Measurements from ENCODE around the gene HIF1A.
"Not testable (repeated sequence)": the region's sequence is repeated elsewhere in the genome, so short reads cannot be mapped to it uniquely, and the experiment has no call there.

Gene HIF1A

GRCh38 chr14:61706096-61706690, 10.9 kb downstream of the HIF1A start:
- Histone ChIP-seq H3K27ac (ENCODE audit: low read depth in 2 of 2, low read length in 2 of 2) (no peak overlapping the region), H3K4me1 (ENCODE audit: control insufficient read depth in 2 of 2, insufficient read depth in 2 of 2, low read length in 2 of 2) (peaks cover 0 to under 1% of the 10 kb centered on the region in 2 donors), H3K4me3 (ENCODE audit: low read length in 2 of 2) (no peak overlapping the region), H3K27me3 (ENCODE audit: control insufficient read depth in 2 of 2, insufficient read depth in 2 of 2, low read length in 2 of 2) (no peaks in the 10 kb centered on the region), H3K9ac (ENCODE audit: low read depth in 1 of 2, low read length in 2 of 2) (no peak overlapping the region), H3K36me3 (ENCODE audit: control insufficient read depth in 2 of 2, insufficient read depth in 2 of 2, low read length in 2 of 2) (no peaks in the 10 kb centered on the region), H3K9me3 (ENCODE audit: control insufficient read depth in 2 of 2, low read length in 2 of 2) (no peaks in the 10 kb centered on the region)

GRCh38 chr14:61707774-61708173, 12.5 kb downstream of the HIF1A start:
- H3K36me3 ChIP-seq (ENCODE audit: control insufficient read depth in 2 of 2, insufficient read depth in 2 of 2, low read length in 2 of 2); H3K9me3 ChIP-seq (ENCODE audit: control insufficient read depth in 2 of 2, low read length in 2 of 2); H3K9ac ChIP-seq (ENCODE audit: low read depth in 1 of 2, low read length in 2 of 2); H3K4me1 ChIP-seq (ENCODE audit: control insufficient read depth in 2 of 2, insufficient read depth in 2 of 2, low read length in 2 of 2); H3K4me3 ChIP-seq (ENCODE audit: low read length in 2 of 2); H3K27ac ChIP-seq (ENCODE audit: low read depth in 2 of 2, low read length in 2 of 2); H3K27me3 ChIP-seq (ENCODE audit: control insufficient read depth in 2 of 2, insufficient read depth in 2 of 2, low read length in 2 of 2): not testable (repeated sequence)

GRCh38 chr14:61708693-61709092, 13.4 kb downstream of the HIF1A start:
- H3K4me3 ChIP-seq (ENCODE audit: low read length in 2 of 2); H3K27me3 ChIP-seq (ENCODE audit: control insufficient read depth in 2 of 2, insufficient read depth in 2 of 2, low read length in 2 of 2); H3K36me3 ChIP-seq (ENCODE audit: control insufficient read depth in 2 of 2, insufficient read depth in 2 of 2, low read length in 2 of 2); H3K27ac ChIP-seq (ENCODE audit: low read depth in 2 of 2, low read length in 2 of 2); H3K9ac ChIP-seq (ENCODE audit: low read depth in 1 of 2, low read length in 2 of 2); H3K9me3 ChIP-seq (ENCODE audit: control insufficient read depth in 2 of 2, low read length in 2 of 2); H3K4me1 ChIP-seq (ENCODE audit: control insufficient read depth in 2 of 2, insufficient read depth in 2 of 2, low read length in 2 of 2): not testable (repeated sequence)

GRCh38 chr14:61710853-61711817, 15.8 kb downstream of the HIF1A start:
- no peak overlapping the region for H3K27ac ChIP-seq (ENCODE audit: low read depth in 2 of 2, low read length in 2 of 2)
- H3K27me3 ChIP-seq (ENCODE audit: control insufficient read depth in 2 of 2, insufficient read depth in 2 of 2, low read length in 2 of 2), result no peaks in the 10 kb centered on the region
- H3K9me3 ChIP-seq (ENCODE audit: control insufficient read depth in 2 of 2, low read length in 2 of 2), result no peaks in the 10 kb centered on the region
- no peak overlapping the region for H3K9ac ChIP-seq (ENCODE audit: low read depth in 1 of 2, low read length in 2 of 2)
- H3K4me3 ChIP-seq (ENCODE audit: low read length in 2 of 2), result peak overlapping the region in 1 of 2 donors; percentile 2
- peaks cover 6 to 8% of the 10 kb centered on the region in 2 donors for H3K4me1 ChIP-seq (ENCODE audit: control insufficient read depth in 2 of 2, insufficient read depth in 2 of 2, low read length in 2 of 2)
- no peaks in the 10 kb centered on the region for H3K36me3 ChIP-seq (ENCODE audit: control insufficient read depth in 2 of 2, insufficient read depth in 2 of 2, low read length in 2 of 2)

- no peak overlapping the region for H3K9ac ChIP-seq (ENCODE audit: low read depth in 1 of 2, low read length in 2 of 2)
- no peaks in the 10 kb centered on the region for H3K27me3 ChIP-seq (ENCODE audit: control insufficient read depth in 2 of 2, insufficient read depth in 2 of 2, low read length in 2 of 2)
- H3K4me3 ChIP-seq (ENCODE audit: low read length in 2 of 2), result no peak overlapping the region
- H3K9me3 ChIP-seq (ENCODE audit: control insufficient read depth in 2 of 2, low read length in 2 of 2), result no peaks in the 10 kb centered on the region
- no peaks in the 10 kb centered on the region for H3K36me3 ChIP-seq (ENCODE audit: control insufficient read depth in 2 of 2, insufficient read depth in 2 of 2, low read length in 2 of 2)
- no peak overlapping the region for H3K27ac ChIP-seq (ENCODE audit: low read depth in 2 of 2, low read length in 2 of 2)
- peaks cover 6 to 8% of the 10 kb centered on the region in 2 donors for H3K4me1 ChIP-seq (ENCODE audit: control insufficient read depth in 2 of 2, insufficient read depth in 2 of 2, low read length in 2 of 2)
Observed at GRCh38 chr14:61712137-61712536, 16.8 kb downstream of the HIF1A start.

GRCh38 chr14:61713724-61714437, 18.6 kb downstream of the HIF1A start:
- no peaks in the 10 kb centered on the region for H3K9me3 ChIP-seq (ENCODE audit: control insufficient read depth in 2 of 2, low read length in 2 of 2)
- H3K9ac ChIP-seq (ENCODE audit: low read depth in 1 of 2, low read length in 2 of 2), result no peak overlapping the region
- no peaks in the 10 kb centered on the region for H3K27me3 ChIP-seq (ENCODE audit: control insufficient read depth in 2 of 2, insufficient read depth in 2 of 2, low read length in 2 of 2)
- no peak overlapping the region for H3K4me3 ChIP-seq (ENCODE audit: low read length in 2 of 2)
- peaks cover 6 to 8% of the 10 kb centered on the region in 2 donors for H3K4me1 ChIP-seq (ENCODE audit: control insufficient read depth in 2 of 2, insufficient read depth in 2 of 2, low read length in 2 of 2)
- no peaks in the 10 kb centered on the region for H3K36me3 ChIP-seq (ENCODE audit: control insufficient read depth in 2 of 2, insufficient read depth in 2 of 2, low read length in 2 of 2)
- no peak overlapping the region for H3K27ac ChIP-seq (ENCODE audit: low read depth in 2 of 2, low read length in 2 of 2)

- Histone ChIP-seq H3K4me3 (ENCODE audit: low read length in 2 of 2) (no peak overlapping the region), H3K27ac (ENCODE audit: low read depth in 2 of 2, low read length in 2 of 2) (no peak overlapping the region), H3K4me1 (ENCODE audit: control insufficient read depth in 2 of 2, insufficient read depth in 2 of 2, low read length in 2 of 2) (peaks cover 0 to 12% of the 10 kb centered on the region in 2 donors), H3K9me3 (ENCODE audit: control insufficient read depth in 2 of 2, low read length in 2 of 2) (no peaks in the 10 kb centered on the region), H3K27me3 (ENCODE audit: control insufficient read depth in 2 of 2, insufficient read depth in 2 of 2, low read length in 2 of 2) (no peaks in the 10 kb centered on the region), H3K9ac (ENCODE audit: low read depth in 1 of 2, low read length in 2 of 2) (no peak overlapping the region), H3K36me3 (ENCODE audit: control insufficient read depth in 2 of 2, insufficient read depth in 2 of 2, low read length in 2 of 2) (peaks cover 1 to 3% of the 10 kb centered on the region in 2 donors)
Observed at GRCh38 chr14:61716956-61717355, 21.6 kb downstream of the HIF1A start.

GRCh38 chr14:61718039-61718438, 22.7 kb downstream of the HIF1A start:
- no peak overlapping the region for H3K9ac ChIP-seq (ENCODE audit: low read depth in 1 of 2, low read length in 2 of 2)
- H3K4me3 ChIP-seq (ENCODE audit: low read length in 2 of 2), result no peak overlapping the region
- no peaks in the 10 kb centered on the region for H3K27me3 ChIP-seq (ENCODE audit: control insufficient read depth in 2 of 2, insufficient read depth in 2 of 2, low read length in 2 of 2)
- peaks cover 0 to 12% of the 10 kb centered on the region in 2 donors for H3K4me1 ChIP-seq (ENCODE audit: control insufficient read depth in 2 of 2, insufficient read depth in 2 of 2, low read length in 2 of 2)
- H3K36me3 ChIP-seq (ENCODE audit: control insufficient read depth in 2 of 2, insufficient read depth in 2 of 2, low read length in 2 of 2), result peaks cover 9% of the 10 kb centered on the region in 2 donors
- no peak overlapping the region for H3K27ac ChIP-seq (ENCODE audit: low read depth in 2 of 2, low read length in 2 of 2)
- H3K9me3 ChIP-seq (ENCODE audit: control insufficient read depth in 2 of 2, low read length in 2 of 2), result no peaks in the 10 kb centered on the region

- peak overlapping the region in 1 of 2 donors; percentile 3 for H3K27ac ChIP-seq (ENCODE audit: low read depth in 2 of 2, low read length in 2 of 2)
- peaks cover 0 to 12% of the 10 kb centered on the region in 2 donors for H3K4me1 ChIP-seq (ENCODE audit: control insufficient read depth in 2 of 2, insufficient read depth in 2 of 2, low read length in 2 of 2)
- H3K9me3 ChIP-seq (ENCODE audit: control insufficient read depth in 2 of 2, low read length in 2 of 2), result no peaks in the 10 kb centered on the region
- H3K36me3 ChIP-seq (ENCODE audit: control insufficient read depth in 2 of 2, insufficient read depth in 2 of 2, low read length in 2 of 2), result peaks cover 14 to 21% of the 10 kb centered on the region in 2 donors
- no peaks in the 10 kb centered on the region for H3K27me3 ChIP-seq (ENCODE audit: control insufficient read depth in 2 of 2, insufficient read depth in 2 of 2, low read length in 2 of 2)
- H3K9ac ChIP-seq (ENCODE audit: low read depth in 1 of 2, low read length in 2 of 2), result no peak overlapping the region
- peak overlapping the region in 1 of 2 donors; percentile 4 for H3K4me3 ChIP-seq (ENCODE audit: low read length in 2 of 2)
Observed at GRCh38 chr14:61719344-61720293, 24.3 kb downstream of the HIF1A start.

All from mucosa of rectum (tissue), 2 donors.